Measurements from ENCODE around the gene MYOF. TPM values are rescaled to one million over a fixed set of nuclear protein-coding genes. Genes with fewer than 3 reads are reported as not detected.

MYOF gene
- total and polyA plus RNA-seq, 9 of the 15 experiments (the other 6 are each of a cell fraction or from before 2014, with no cell fraction given) = 0.06 to 0.27 TPM; not detected in 7

DNA sequence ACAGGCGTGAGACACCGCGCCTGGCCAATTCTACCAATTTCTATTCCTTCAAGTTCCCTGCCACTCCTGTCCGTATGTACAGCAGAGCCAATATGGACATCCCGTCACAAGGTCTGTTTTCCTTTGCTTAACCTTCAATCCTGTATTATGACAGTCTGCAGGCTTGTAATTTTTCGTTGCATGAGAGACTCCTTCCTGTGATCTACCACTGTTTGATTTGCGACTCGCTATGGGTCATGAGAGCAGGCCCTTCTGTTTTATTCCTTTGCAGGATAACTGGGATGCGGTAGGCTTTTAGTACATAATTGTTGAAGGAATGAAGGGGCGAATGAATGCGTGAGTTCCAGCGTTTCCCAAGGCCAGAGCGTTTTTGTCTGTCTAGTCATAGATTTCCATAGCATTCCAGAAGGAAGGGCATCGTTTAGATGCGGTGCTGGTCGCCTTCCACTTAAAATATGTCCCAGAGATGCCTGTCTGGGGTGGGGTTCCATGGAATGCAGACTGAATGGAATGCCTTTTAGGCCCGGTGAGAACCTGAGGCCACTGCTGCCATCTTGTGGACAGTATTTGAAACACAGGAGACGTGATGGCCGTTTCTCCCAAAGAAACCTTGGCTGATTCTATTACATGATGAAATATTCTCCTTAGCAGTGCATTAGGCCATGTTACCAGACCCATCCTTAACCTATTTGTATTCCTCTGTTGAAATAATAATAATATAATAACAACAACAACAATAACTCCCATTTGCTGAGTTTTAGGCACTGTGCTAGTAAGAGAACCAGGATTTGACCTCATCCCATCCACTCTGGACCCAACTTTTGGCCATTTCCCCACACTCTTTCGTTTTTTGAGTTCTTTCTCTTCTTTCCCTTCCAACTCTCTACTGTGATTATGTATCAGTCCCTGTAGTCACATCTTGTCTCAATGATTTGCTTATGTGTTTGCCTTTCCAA, 193.2 kb downstream of the MYOF start (continued):
- no peak for TF ChIP-seq HDGF (IDR thresholded peaks at IDR 0.05)
- no peak for TF ChIP-seq ZNF696 (CRISPR knock-in tag; conservative IDR thresholded peaks at IDR 0.05)
- TF ChIP-seq, protein P1, sequence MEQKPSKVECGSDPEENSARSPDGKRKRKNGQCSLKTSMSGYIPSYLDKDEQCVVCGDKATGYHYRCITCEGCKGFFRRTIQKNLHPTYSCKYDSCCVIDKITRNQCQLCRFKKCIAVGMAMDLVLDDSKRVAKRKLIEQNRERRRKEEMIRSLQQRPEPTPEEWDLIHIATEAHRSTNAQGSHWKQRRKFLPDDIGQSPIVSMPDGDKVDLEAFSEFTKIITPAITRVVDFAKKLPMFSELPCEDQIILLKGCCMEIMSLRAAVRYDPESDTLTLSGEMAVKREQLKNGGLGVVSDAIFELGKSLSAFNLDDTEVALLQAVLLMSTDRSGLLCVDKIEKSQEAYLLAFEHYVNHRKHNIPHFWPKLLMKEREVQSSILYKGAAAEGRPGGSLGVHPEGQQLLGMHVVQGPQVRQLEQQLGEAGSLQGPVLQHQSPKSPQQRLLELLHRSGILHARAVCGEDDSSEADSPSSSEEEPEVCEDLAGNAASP (IDR thresholded peaks at IDR 0.05) = no peak
- no peak for TF ChIP-seq TAF15 (IDR thresholded peaks at IDR 0.05; ENCODE audit: low read depth, low read length)
- no peak for TF ChIP-seq MECOM (CRISPR knock-in tag; IDR thresholded peaks at IDR 0.05)
- TF ChIP-seq CHD2 (IDR thresholded peaks at IDR 0.05; ENCODE audit: low read depth, low read length) = no peak
- TF ChIP-seq, protein P2, sequence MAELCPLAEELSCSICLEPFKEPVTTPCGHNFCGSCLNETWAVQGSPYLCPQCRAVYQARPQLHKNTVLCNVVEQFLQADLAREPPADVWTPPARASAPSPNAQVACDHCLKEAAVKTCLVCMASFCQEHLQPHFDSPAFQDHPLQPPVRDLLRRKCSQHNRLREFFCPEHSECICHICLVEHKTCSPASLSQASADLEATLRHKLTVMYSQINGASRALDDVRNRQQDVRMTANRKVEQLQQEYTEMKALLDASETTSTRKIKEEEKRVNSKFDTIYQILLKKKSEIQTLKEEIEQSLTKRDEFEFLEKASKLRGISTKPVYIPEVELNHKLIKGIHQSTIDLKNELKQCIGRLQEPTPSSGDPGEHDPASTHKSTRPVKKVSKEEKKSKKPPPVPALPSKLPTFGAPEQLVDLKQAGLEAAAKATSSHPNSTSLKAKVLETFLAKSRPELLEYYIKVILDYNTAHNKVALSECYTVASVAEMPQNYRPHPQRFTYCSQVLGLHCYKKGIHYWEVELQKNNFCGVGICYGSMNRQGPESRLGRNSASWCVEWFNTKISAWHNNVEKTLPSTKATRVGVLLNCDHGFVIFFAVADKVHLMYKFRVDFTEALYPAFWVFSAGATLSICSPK (IDR thresholded peaks at IDR 0.05; ENCODE audit: borderline replicate concordance) = no peak
- TF ChIP-seq DPF2 (IDR thresholded peaks at IDR 0.05) = no peak
- TF ChIP-seq, protein P3, sequence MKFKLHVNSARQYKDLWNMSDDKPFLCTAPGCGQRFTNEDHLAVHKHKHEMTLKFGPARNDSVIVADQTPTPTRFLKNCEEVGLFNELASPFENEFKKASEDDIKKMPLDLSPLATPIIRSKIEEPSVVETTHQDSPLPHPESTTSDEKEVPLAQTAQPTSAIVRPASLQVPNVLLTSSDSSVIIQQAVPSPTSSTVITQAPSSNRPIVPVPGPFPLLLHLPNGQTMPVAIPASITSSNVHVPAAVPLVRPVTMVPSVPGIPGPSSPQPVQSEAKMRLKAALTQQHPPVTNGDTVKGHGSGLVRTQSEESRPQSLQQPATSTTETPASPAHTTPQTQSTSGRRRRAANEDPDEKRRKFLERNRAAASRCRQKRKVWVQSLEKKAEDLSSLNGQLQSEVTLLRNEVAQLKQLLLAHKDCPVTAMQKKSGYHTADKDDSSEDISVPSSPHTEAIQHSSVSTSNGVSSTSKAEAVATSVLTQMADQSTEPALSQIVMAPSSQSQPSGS (CRISPR knock-in tag; IDR thresholded peaks at IDR 0.05) = no peak
- TF ChIP-seq CHD1 (IDR thresholded peaks at IDR 0.05; ENCODE audit: low read length) = no peak
- TF ChIP-seq ZNF311 (CRISPR knock-in tag; IDR thresholded peaks at IDR 0.05) = no peak

All from K562 (cell line).